ENCODE results near the gene PTRHD1.

The PTRHD1 gene

DNA sequence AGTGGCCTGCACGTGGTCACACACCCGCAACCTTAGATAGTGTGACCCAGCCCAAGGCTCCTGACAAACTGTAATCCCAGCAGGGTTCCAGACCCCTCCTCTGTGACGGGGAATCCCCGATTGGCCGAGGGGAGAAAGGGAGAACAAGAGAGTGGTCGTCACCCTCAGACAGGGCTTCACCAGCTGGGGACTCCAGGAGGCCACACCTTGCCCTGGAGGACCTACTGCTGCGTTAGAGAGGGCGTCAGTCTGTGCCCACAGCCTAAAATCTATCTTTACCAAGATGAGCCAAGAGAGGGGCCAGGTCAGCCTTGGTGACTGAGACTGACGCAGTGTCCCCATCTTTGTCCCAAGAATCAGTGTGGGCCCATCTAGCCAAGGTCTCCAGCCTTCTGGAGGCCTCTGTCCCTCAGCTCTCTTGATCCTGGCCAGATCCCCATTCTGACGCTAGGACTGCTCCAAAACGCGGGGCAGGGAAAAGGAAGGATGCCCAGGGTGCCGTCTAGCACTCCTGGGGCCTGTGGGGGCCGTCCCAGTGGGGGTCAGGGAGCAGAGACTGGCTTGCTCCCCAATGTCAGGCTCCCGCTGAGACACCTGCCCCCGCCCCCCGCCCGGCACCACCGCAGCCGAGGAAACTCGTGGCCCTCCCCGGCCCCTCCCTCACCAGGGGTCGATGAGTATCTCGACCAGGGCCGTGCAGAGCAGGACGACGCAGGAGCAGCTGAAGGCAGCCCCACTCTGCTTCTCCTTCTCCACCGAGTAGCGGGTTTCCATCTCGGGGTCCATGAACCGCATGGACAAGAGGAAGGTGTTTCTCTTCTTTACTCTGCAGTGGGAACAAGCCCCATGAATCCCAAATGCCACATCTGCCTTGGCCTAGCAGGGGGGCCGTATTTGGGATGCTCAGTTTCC, 40.9 kb upstream of the PTRHD1 start:
- Histone ChIP-seq H3K36me3 (ENCODE audit: control insufficient read depth in 4 of 4, insufficient read depth in 4 of 4, low read length in 3 of 4) (peaks cover 7 to 75% (median 45%) of the 10 kb centered on the region in 4 experiments), H3K27me3 (replicated peaks in 2 of 5; ENCODE audit: control insufficient read depth in 4 of 5, insufficient read depth in 5 of 5, low read length in 4 of 5) (no peaks in the 10 kb centered on the region), H3K4me3 (ENCODE audit: control insufficient read depth in 1 of 7, extremely low read depth in 1 of 7, insufficient read depth in 4 of 7, low read depth in 2 of 7, low read length in 6 of 7) (no peak overlapping the region), H3K27ac (ENCODE audit: insufficient read depth in 1 of 2, low read depth in 1 of 2, low read length in 2 of 2, poor library complexity in 1 of 2, severe bottlenecking in 2 of 2) (no peak overlapping the region), H3K9me3 (ENCODE audit: control extremely low read depth in 1 of 5, control insufficient read depth in 4 of 5, insufficient read depth in 2 of 5, low read depth in 1 of 5, low read length in 4 of 5) (no peaks in the 10 kb centered on the region), H3K4me1 (ENCODE audit: control extremely low read depth in 1 of 4, control insufficient read depth in 4 of 4, insufficient read depth in 4 of 4, low read length in 3 of 4) (no peaks in the 10 kb centered on the region)
- no peak for DNase-seq
- ChIA-PET CTCF (no interaction called here), POLR2A (no interaction called here)
- 96% methylated on average over 29 of the region's 32 CpGs for WGBS (ENCODE audit: insufficient coverage)

DNA sequence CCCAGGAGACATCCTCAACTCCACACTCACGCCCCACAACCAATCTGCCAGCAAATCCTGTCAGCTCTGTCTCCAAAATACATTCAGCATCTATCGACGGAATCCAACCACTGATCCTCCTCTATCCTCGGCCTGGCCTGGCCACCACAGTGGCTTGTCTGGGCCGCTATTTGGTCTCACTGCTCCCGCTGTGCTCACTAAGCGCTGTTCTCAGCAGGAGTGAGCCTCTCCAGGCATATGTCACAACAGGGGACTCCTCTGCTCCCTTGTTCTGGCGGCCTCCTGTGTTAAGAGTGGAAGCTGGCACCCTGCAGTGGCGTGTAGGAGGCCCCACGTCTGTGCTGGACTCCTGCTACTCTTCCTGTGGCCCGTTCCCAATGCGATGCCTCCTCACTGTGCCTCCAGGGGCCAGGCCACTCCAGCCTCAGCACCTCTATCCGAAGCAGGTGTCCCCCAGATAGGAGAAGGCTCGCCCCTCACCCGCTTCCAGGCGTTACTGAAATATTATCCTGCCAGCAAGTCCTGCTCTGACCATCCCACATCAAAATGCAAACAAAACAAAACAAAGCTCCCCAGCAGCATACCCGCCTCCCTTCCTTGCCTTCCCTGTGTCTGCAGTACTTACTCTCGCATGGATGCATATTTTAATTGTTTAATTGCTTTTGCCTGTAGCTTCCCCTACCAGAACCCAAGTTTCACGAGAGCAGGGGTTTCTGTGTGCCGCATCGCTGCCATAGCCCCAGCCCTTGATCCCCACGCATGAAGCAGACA, 39.9 kb upstream of the PTRHD1 start:
- H3K9me3 ChIP-seq (ENCODE audit: control extremely low read depth in 1 of 5, control insufficient read depth in 4 of 5, insufficient read depth in 2 of 5, low read depth in 1 of 5, low read length in 4 of 5): no peaks in the 10 kb centered on the region
- H3K4me1 ChIP-seq (ENCODE audit: control extremely low read depth in 1 of 4, control insufficient read depth in 4 of 4, insufficient read depth in 4 of 4, low read length in 3 of 4): no peaks in the 10 kb centered on the region
- DNase-seq: no peak
- H3K4me3 ChIP-seq (ENCODE audit: control insufficient read depth in 1 of 7, extremely low read depth in 1 of 7, insufficient read depth in 4 of 7, low read depth in 2 of 7, low read length in 6 of 7): no peak overlapping the region
- POLR2A ChIA-PET: no interaction called here
- CTCF ChIA-PET: interaction anchor here (1.6 kb wide), 1 partner anchor 411 kb away, joined by 3 read pairs; no protein-coding TSS in a partner anchor
- 93% methylated on average over 21 of the region's 22 CpGs for WGBS (ENCODE audit: insufficient coverage)
- peaks cover 7 to 69% (median 45%) of the 10 kb centered on the region in 4 experiments for H3K36me3 ChIP-seq (ENCODE audit: control insufficient read depth in 4 of 4, insufficient read depth in 4 of 4, low read length in 3 of 4)
- no peaks in the 10 kb centered on the region for H3K27me3 ChIP-seq (replicated peaks in 2 of 5; ENCODE audit: control insufficient read depth in 4 of 5, insufficient read depth in 5 of 5, low read length in 4 of 5)
- no peak overlapping the region for H3K27ac ChIP-seq (ENCODE audit: insufficient read depth in 1 of 2, low read depth in 1 of 2, low read length in 2 of 2, poor library complexity in 1 of 2, severe bottlenecking in 2 of 2)

DNA sequence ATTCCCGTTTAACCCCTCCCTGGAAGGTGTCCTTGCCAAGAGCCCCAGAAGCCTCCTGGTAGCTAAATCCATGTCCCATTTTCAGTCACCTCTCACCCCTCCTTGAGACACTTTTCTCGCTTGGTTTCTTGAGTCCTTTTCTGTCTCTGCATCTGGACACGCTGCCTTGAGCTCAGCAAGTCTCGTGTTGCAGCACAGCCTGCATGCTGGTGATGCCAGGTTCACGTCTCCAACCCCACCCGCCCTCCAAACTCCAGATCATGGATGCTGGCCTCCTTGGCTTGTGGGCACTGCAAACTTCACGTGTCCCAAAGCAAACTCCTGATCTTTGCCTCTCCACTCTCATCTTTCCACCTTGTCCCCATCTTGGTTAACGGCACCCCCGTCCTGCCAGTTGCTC, 39.3 kb upstream of the PTRHD1 start:
- Histone ChIP-seq H3K36me3 (ENCODE audit: control insufficient read depth in 4 of 4, insufficient read depth in 4 of 4, low read length in 3 of 4) (peaks cover 7 to 63% (median 46%) of the 10 kb centered on the region in 4 experiments), H3K4me3 (ENCODE audit: control insufficient read depth in 1 of 7, extremely low read depth in 1 of 7, insufficient read depth in 4 of 7, low read depth in 2 of 7, low read length in 6 of 7) (no peak overlapping the region), H3K4me1 (ENCODE audit: control extremely low read depth in 1 of 4, control insufficient read depth in 4 of 4, insufficient read depth in 4 of 4, low read length in 3 of 4) (peaks cover 0 to under 1% (median 0%) of the 10 kb centered on the region in 4 experiments), H3K27ac (ENCODE audit: insufficient read depth in 1 of 2, low read depth in 1 of 2, low read length in 2 of 2, poor library complexity in 1 of 2, severe bottlenecking in 2 of 2) (no peak overlapping the region), H3K27me3 (replicated peaks in 2 of 5; ENCODE audit: control insufficient read depth in 4 of 5, insufficient read depth in 5 of 5, low read length in 4 of 5) (no peaks in the 10 kb centered on the region), H3K9me3 (ENCODE audit: control extremely low read depth in 1 of 5, control insufficient read depth in 4 of 5, insufficient read depth in 2 of 5, low read depth in 1 of 5, low read length in 4 of 5) (no peaks in the 10 kb centered on the region)
- CTCF ChIA-PET: interaction anchor here (1.6 kb wide), 1 partner anchor 410 kb away, joined by 3 read pairs; no protein-coding TSS in a partner anchor
- 86% methylated on average over 9 of the region's 9 CpGs for WGBS (ENCODE audit: insufficient coverage)
- POLR2A ChIA-PET: no interaction called here
- no peak for DNase-seq

DNA sequence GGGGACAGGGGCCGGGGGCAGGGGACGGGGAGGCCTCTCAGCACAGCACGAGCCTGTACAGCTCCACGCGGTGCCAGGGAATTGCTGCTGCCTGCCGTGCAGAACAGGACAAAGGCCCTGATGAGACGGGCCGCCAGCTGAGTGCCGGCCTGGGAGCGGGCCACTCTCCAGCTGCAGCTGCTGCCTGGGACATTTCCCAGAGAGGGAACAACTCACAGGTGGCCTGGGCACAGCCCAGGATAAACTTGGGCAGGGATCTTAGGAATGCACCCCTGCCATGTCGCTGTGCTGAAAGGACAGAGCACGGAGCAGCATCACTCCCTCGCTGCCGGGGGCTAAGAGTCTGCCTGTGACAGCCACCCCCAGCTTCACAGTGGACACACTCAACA, 38.9 kb upstream of the PTRHD1 start:
- no peaks in the 10 kb centered on the region for H3K9me3 ChIP-seq (ENCODE audit: control extremely low read depth in 1 of 5, control insufficient read depth in 4 of 5, insufficient read depth in 2 of 5, low read depth in 1 of 5, low read length in 4 of 5)
- ChIA-PET CTCF (interaction anchor here (1.6 to 8.6 kb wide), 2 partner anchors 410 to 423 kb away, joined by 3 to 92 read pairs; no protein-coding TSS in a partner anchor), POLR2A (no interaction called here)
- H3K4me1 ChIP-seq (ENCODE audit: control extremely low read depth in 1 of 4, control insufficient read depth in 4 of 4, insufficient read depth in 4 of 4, low read length in 3 of 4): peaks cover 0 to 3% (median under 1%) of the 10 kb centered on the region in 4 experiments
- no peaks in the 10 kb centered on the region for H3K27me3 ChIP-seq (replicated peaks in 2 of 5; ENCODE audit: control insufficient read depth in 4 of 5, insufficient read depth in 5 of 5, low read length in 4 of 5)
- H3K4me3 ChIP-seq (ENCODE audit: control insufficient read depth in 1 of 7, extremely low read depth in 1 of 7, insufficient read depth in 4 of 7, low read depth in 2 of 7, low read length in 6 of 7): no peak overlapping the region
- WGBS (ENCODE audit: insufficient coverage): 99% methylated on average over 12 of the region's 14 CpGs
- peaks cover 7 to 58% (median 47%) of the 10 kb centered on the region in 4 experiments for H3K36me3 ChIP-seq (ENCODE audit: control insufficient read depth in 4 of 4, insufficient read depth in 4 of 4, low read length in 3 of 4)
- no peak overlapping the region for H3K27ac ChIP-seq (ENCODE audit: insufficient read depth in 1 of 2, low read depth in 1 of 2, low read length in 2 of 2, poor library complexity in 1 of 2, severe bottlenecking in 2 of 2)
- no peak for DNase-seq

DNA sequence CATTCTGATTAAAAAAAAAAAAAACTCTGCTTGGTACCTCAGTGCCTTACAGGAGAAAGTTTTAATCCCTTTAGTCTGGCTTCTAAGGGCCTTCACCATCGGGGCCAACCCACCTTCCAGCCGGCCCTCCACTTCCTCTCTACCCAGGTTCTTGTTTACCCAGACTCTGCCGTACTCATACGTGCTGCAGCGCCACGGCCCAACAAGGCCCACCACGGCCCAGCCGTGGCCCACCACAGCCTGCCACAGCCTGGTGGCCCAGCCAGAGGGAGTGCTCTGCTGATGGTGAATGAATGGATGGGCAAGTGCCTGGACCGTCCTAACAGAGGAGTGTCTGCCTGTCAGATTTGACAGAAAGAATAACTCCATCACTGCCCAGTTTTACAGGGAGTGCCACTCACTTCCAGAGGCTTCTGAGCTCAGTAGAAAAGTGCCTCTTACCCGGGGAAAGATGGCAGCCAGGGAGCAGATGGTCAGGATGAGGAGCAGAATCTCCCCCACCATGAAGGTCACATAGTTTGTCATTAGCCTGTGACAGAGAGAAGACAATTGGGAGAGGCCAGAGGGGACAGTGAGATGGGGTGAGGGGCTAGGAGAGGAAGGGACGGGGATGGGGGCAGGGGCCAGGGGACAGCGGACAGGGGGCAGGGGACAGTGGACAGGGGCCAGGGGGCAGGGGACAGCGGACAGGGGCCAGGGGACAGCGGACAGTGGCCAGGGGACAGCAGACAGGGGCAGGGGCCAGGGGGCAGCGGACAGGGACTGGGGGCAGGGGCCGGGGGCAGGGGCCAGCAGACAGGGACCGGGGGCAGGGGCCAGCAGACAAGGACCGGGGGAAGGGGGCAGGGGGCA, 38.3 kb upstream of the PTRHD1 start:
- H3K27me3 ChIP-seq (replicated peaks in 2 of 5; ENCODE audit: control insufficient read depth in 4 of 5, insufficient read depth in 5 of 5, low read length in 4 of 5): no peaks in the 10 kb centered on the region
- no peaks in the 10 kb centered on the region for H3K9me3 ChIP-seq (ENCODE audit: control extremely low read depth in 1 of 5, control insufficient read depth in 4 of 5, insufficient read depth in 2 of 5, low read depth in 1 of 5, low read length in 4 of 5)
- CTCF ChIA-PET: interaction anchor here (1.2 to 8.6 kb wide), 3 partner anchors 10 to 423 kb away, joined by 3 to 92 read pairs (median 4); no protein-coding TSS in a partner anchor
- no peak for DNase-seq
- no peak overlapping the region for H3K4me3 ChIP-seq (ENCODE audit: control insufficient read depth in 1 of 7, extremely low read depth in 1 of 7, insufficient read depth in 4 of 7, low read depth in 2 of 7, low read length in 6 of 7)
- POLR2A ChIA-PET: interaction anchor here (0.6 kb wide), 1 partner anchor 337 kb away, joined by 3 read pairs; the partner anchor contains the start of gene POMC
- 100% methylated on average over 3 of the region's 18 CpGs for WGBS (ENCODE audit: insufficient coverage)
- peaks cover 4 to 54% (median 43%) of the 10 kb centered on the region in 4 experiments for H3K36me3 ChIP-seq (ENCODE audit: control insufficient read depth in 4 of 4, insufficient read depth in 4 of 4, low read length in 3 of 4)
- H3K27ac ChIP-seq (ENCODE audit: insufficient read depth in 1 of 2, low read depth in 1 of 2, low read length in 2 of 2, poor library complexity in 1 of 2, severe bottlenecking in 2 of 2): no peak overlapping the region
- peaks cover 0 to 3% (median under 1%) of the 10 kb centered on the region in 4 experiments for H3K4me1 ChIP-seq (ENCODE audit: control extremely low read depth in 1 of 4, control insufficient read depth in 4 of 4, insufficient read depth in 4 of 4, low read length in 3 of 4)

DNA sequence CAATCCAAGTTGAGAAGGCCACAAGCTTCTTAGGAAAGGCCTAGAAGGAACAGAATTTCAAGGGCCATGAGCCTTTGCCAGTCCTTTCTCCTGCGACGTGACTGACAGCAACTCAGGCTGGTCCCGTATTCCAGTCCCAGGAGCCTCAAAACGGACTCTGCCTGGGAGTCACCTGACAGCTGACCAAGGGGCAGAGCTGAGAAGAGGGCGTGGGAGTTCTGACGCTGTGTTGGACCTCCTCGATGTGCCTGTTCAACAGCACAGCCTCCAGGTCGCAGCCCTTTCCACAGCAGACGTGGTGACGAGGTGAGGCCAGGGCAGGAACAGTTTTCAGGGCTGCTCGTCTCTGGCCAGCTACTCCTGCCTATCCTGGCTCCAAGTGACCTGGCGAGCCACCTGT, 37.6 kb upstream of the PTRHD1 start:
- 97% methylated on average over 11 of the region's 12 CpGs for WGBS (ENCODE audit: insufficient coverage)
- no peak overlapping the region for H3K27ac ChIP-seq (ENCODE audit: insufficient read depth in 1 of 2, low read depth in 1 of 2, low read length in 2 of 2, poor library complexity in 1 of 2, severe bottlenecking in 2 of 2)
- no peaks in the 10 kb centered on the region for H3K27me3 ChIP-seq (replicated peaks in 2 of 5; ENCODE audit: control insufficient read depth in 4 of 5, insufficient read depth in 5 of 5, low read length in 4 of 5)
- CTCF ChIA-PET: interaction anchor here (1.2 to 8.6 kb wide), 4 partner anchors 11 to 422 kb away, joined by 3 to 92 read pairs (median 6); no protein-coding TSS in a partner anchor
- no peak overlapping the region for H3K4me3 ChIP-seq (ENCODE audit: control insufficient read depth in 1 of 7, extremely low read depth in 1 of 7, insufficient read depth in 4 of 7, low read depth in 2 of 7, low read length in 6 of 7)
- no peak for DNase-seq
- no peaks in the 10 kb centered on the region for H3K9me3 ChIP-seq (ENCODE audit: control extremely low read depth in 1 of 5, control insufficient read depth in 4 of 5, insufficient read depth in 2 of 5, low read depth in 1 of 5, low read length in 4 of 5)
- peaks cover 4 to 52% (median 41%) of the 10 kb centered on the region in 4 experiments for H3K36me3 ChIP-seq (ENCODE audit: control insufficient read depth in 4 of 4, insufficient read depth in 4 of 4, low read length in 3 of 4)
- peaks cover 0 to 6% (median under 1%) of the 10 kb centered on the region in 4 experiments for H3K4me1 ChIP-seq (ENCODE audit: control extremely low read depth in 1 of 4, control insufficient read depth in 4 of 4, insufficient read depth in 4 of 4, low read length in 3 of 4)
- POLR2A ChIA-PET: interaction anchor here (0.6 kb wide), 1 partner anchor 338 kb away, joined by 3 read pairs; the partner anchor contains the start of gene POMC

Data from common myeloid progenitor, CD34-positive (primary cell).